GM18861 (cell line): Measurements from ENCODE around the gene ACTRT1.

ENCODE experiments used
- ATAC-seq: cut with Tn5 transposase; IDR thresholded peaks from one replicate; pipeline ENCODE4 v1.9.1; 2021; ENCODE audit not compliant: unreplicated experiment

ACTRT1 gene

GRCh38 chrX:128052303-128052702 is at the start of gene ACTRT1:
ACTRT1 (minus strand) TSS chrX:128052403; CDS start chrX:128052206, 197 bp downstream.
- no peak for ATAC-seq

GRCh38 chrX:128078545-128078944 is 26.3 kb upstream of the ACTRT1 start:
- ATAC-seq: no peak

- no peak for ATAC-seq
Observed at GRCh38 chrX:128057421-128057820, 5.2 kb upstream of the ACTRT1 start.

GRCh38 chrX:128051526-128051925 is 677 bp downstream of the ACTRT1 start:
- no peak for ATAC-seq

GRCh38 chrX:128035318-128035717 is 16.9 kb downstream of the ACTRT1 start:
- no peak for ATAC-seq

GRCh38 chrX:128021566-128021965 is 30.6 kb downstream of the ACTRT1 start:
- no peak for ATAC-seq

- no peak for ATAC-seq
Observed at GRCh38 chrX:128020701-128021100, 31.5 kb downstream of the ACTRT1 start.

GRCh38 chrX:128019218-128019617 is 33.0 kb downstream of the ACTRT1 start:
- ATAC-seq: no peak

- no peak for ATAC-seq
Observed at GRCh38 chrX:128012015-128012414, 40.2 kb downstream of the ACTRT1 start.

- no peak for ATAC-seq
Observed at GRCh38 chrX:128007882-128008281, 44.3 kb downstream of the ACTRT1 start.
